GM03348 (cell line): Measurements from ENCODE around the gene CYP27A1.
"Not testable (repeated sequence)": the region's sequence is repeated elsewhere in the genome, so short reads cannot be mapped to it uniquely, and the experiment has no call there.

Experiments
- DNase-seq: peaks from one replicate; pipeline ENCODE4 v3.0.0; 2012; ENCODE audit warnings: low spot score

The CYP27A1 gene

DNA sequence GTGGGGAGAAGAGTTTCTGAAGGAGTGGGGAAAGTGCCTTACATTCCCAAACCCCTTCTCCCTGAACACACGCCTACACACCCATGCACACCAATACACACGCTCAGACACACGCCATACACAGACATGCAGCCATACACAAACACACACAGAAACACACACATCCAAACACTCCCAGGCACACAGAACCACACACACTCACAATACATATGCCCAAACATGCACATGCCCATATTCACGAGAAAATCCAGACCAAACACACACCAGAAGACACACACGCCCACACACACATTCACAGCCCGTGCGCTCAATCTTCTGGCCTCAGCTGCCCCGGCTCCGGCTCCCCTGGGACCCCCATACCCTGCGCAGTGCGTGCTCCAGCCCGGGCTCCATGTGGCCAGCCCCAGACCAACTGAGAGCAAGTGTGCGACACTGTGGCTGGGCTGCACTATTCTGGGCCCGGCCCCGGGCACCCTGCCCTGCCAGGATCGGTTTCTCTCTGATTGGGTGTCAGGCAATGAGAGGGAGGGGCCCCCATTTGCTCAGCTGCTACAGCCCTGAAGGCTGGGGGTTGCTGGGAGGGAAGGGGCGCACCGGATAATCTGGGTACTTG, 49.5 kb downstream of the CYP27A1 start, which contains the start of gene PRKAG3:
TSS of gene PRKAG3 (minus strand) at position 426 of the 613 bp plus-strand sequence.
- DNase-seq: no peak

DNA sequence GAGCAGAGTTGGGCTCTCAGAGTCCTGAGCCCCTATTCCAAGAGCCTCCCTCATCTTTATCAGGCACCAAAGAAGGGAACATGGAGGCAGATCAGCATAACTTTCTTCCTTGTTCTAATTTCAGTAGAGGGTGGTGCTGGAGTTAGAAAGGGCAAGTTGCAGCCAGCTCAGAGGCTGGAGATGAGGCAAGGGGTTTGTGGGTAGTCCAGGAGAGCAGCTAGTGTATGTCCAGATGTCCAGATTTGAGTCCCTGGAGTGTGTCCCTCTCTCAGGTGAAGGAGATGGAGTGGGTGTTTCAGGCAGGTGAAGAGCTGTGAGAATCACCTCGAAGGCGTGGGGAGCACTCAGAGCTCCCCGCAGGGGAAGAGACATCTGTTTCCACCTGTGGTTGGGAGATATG, 50.1 kb downstream of the CYP27A1 start:
- no peak for DNase-seq

DNA sequence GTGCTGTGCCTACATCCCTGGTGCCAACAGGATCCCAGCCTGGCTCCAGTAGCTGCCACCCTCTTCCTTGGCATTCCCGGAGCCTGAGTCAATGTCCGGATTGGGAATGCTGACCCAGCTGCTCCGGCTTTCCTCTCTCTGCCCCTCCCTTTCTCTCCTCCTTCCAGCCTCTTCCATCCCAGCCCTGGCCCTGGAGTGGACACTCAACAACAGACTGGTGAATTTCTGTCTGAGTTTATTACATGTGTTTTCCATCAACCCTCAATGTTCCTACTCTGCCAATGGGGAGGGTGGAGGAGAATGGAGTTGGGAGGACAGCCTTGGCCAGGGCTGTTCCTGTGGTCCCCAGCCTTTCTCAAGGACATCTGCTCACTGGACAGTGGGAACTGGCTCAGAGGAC, 50.6 kb downstream of the CYP27A1 start:
- DNase-seq: peak; percentile 77

DNA sequence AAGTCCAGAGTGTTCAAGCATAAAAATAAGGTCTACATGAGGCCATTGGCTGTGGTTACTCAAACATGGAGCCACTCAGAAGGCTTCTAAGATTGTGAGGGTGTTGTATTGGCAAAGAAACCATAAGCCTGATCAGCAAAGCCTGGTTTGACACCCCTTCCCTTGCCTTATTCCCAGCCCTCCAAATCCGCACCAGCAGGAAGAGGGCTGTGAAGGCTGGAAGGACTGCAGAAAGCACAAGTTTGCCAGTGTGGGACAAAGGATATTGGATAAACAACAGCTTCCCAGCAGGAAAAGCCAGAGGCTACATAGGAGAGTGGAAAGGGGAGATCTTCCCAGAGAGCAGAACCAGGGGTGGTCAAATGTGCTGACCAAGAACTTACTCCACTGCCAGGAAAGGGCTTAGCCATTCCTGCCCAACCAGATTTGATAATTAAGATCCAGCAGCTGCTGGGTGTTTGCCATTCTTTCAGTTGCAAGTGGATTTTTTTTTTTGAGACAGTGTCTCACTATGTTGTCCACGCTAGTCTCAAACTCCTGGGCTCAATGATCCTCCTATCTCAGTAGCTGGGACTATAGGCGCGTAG, 51.2 kb downstream of the CYP27A1 start:
- DNase-seq: no peak

DNA sequence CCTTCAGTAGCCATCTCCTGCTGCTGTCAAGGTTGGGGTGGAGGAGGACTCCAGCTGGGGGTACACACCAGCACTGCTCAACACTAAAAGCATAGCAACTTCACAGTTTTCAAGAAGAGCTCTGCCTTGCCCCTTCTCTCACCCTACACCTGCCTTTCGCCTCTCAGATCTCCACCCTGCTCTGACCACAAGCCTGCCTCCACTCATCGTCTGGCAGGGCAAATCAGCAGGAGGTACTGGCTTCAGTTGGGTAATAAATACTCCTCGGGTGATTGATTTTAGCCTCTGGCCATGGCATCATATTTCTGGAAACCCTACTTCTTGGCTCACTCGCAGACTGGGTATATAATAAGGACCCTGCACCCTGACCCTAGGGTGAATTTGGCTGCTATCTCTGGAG, 52.7 kb downstream of the CYP27A1 start:
- no peak for DNase-seq

DNA sequence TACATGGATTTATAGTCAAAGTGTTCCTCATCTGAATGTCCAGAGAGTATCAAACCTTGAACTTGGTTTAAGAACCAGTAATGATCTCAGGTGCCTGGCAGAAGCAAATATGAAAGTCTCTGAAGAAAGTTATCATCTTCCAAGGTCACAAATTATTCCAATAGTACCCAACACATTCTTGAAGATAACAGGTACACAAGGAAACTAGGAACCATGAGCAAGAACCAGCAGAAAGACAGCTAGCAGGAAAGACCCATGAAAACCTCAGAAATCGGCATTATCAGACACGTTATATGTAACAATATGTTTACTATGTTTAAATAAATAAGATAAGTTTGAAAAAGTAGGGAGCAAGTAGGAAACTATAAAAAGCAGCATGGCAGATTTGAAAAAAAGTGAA, 55.5 kb downstream of the CYP27A1 start:
- no peak for DNase-seq

DNA sequence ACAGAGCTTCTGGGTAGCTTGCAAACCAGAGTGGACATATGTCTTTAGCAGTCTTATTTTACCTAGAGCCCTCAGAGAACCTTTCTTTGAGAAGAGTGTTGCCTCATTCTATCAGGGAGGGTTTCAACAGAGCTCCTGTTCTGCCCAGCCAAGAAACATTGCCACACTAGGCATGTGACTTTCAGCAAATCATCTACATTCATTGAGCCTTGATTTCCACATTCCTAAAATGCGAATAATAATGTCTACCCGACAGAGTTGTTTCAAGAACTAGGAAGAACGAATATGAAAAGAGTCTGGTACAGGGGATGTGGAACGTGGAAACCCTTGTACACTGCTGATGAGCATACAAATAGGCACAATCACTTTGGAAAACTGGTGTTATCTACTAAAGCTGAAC, 57.5 kb downstream of the CYP27A1 start:
- DNase-seq: peak; percentile 72

DNA sequence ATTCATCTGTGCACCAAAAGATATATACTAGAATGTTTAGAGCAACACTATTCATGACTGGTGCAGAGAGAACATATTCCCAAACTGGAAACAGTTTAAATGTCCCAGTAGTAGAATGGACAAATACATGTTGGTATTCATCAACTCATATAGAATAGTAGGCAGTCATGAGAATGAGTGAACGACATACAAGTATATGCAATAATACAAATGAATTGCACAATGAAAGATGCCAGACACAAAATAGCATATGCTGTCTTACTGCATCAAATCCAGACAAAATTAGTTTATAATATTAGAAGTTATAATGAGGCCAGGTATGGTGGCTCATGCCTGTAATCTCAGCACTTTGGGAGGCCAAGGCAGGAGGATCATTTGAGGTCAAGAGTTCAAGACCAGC, 57.9 kb downstream of the CYP27A1 start:
- no peak for DNase-seq

DNA sequence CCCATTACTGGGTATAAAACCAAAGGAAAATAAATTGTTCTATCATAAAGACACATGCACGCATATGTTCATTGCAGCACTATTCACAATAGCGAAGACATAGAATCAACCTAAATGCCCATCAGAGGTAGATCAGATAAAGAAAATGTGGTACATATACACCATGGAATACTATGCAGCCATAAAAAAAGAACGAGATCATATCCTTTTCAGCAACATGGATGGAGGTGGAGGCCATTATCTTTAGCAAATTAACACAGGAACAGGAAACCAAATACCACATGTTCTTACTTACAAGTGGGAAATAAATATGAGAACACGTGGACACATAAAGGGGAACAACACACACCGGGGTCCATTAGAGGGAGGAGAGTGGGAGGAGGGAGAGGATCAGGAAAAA, 62.4 kb downstream of the CYP27A1 start:
- not testable (repeated sequence) for DNase-seq

DNA sequence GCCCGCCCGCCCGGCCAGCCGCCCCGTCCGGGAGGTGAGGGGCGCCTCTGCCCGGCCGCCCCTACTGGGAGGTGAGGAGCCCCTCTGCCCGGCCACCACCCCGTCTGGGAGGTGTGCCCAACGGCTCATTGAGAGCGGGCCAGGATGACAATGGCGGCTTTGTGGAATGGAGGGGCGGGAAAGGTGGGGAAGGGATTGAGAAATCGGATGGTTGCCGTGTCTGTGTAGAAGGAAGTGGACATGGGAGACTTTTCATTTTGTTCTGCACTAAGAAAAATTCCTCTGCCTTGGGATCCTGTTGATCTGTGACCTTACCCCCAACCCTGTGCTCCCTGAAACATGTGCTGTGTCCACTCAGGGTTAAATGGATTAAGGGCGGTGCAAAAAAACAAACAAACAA, 65.0 kb downstream of the CYP27A1 start:
- DNase-seq: not testable (repeated sequence)

DNA sequence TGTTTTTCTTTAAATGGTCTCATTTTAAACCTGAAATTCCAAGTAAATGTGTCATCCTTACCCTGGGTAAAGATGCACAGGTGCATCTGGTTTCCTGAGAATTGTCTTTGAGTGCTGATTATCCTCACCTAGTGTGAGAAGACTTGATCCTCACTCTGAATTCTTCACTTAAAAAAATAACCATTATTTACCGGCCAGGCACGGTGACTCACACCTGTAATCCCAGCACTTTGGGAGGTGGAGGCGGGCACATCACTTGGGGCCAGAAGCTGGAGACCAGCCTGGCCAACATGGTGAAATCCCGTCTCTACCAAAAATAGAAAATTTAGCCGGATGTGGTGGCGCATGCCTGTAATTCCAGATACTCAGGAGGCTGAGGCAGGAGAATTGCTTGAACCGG, 67.8 kb downstream of the CYP27A1 start:
- DNase-seq: no peak

DNA sequence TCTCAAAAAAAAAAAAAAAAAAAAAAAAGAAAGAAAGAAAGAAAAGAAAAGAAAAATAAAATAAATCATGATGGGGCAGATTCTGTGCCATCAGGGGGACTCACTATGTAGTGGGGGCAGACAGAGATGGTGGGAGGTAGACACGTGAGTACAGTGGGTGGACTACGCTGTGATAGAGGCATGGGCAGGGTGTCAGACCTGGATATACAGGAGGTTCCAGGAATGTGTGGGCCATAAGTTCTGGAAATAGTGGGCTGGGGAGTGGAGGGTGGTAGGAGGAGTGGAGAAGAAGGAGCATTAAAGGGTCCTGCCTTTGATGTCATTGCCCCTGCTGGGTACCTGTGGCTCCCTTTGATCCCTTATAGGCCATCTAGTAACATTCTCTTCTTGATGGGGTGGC, 68.8 kb downstream of the CYP27A1 start:
- DNase-seq: no peak

DNA sequence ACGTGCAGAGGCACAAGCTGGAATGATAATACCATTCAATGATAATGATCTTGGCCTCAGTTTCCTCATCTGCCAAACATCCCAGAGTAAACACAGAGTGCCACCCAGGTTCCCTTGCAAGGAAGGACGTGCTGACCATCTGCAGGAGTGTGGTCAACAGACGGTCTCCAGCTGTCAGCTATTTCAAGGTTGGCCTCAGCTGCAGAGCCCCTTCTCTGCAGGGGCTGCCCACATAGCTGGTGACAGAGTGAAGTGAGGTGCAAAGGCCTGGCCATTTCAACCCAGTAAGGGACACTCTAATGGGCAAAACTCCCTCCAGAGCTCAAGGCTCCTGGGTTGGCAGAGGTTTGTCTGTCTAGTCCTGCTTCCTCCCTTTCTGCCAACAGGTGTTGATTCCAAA, 69.3 kb downstream of the CYP27A1 start:
- no peak for DNase-seq

DNA sequence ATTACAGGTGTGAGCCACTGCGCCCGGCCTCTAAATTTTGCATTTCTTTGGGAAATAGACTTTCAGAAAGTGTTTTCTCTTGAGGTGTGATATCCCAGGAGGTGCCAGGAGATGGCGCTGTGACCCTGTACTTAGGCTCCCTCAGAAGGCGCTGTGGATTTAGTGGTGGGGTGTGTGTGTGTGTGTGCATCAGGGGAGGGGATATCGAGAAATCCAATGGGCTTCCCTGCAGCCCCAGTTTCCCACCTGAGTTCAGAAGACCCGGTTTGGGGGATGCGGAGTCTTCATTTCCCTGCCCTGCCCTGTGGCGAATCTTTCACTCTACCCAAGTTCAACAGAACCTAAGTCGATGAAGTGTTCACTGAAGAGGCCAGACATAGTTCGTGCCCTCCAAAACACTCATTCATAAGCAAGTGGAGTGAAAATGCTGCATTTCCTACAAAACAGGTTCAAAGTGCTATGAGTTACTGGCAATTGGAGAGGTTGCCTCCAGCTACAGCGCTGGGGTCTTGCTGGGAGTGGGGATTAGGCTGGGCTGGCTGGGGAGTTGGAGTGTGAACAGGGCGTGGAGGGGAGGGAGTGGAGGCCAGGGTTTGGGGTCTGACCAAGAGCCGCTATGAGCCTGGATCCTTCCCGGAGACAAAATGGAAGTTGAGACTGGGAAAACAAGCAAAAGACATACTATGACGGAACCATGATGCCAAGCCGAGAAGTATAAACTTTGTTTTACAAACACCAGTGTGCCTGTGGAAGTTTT, 71.1 kb downstream of the CYP27A1 start:
- DNase-seq: peak; percentile 66

DNA sequence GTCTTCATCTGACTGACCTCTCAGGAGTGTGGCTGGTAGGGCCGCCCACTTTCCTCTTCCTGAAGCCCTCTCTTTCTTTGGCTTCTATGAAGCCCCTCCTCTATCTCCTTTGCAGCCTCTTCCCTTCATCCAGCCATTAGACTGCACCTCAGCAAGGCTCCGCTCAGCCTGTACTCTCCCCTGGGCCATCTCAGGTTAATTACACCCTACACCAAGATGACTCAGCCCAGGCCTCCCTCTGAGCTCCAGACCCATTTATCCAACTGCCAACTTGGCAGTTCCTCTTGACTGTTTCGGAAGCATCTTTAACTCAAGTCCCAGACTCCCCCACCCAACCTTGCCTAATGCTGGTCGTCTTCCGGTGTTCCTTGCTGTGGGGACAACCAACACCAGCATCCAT, 71.8 kb downstream of the CYP27A1 start:
- DNase-seq: no peak

DNA sequence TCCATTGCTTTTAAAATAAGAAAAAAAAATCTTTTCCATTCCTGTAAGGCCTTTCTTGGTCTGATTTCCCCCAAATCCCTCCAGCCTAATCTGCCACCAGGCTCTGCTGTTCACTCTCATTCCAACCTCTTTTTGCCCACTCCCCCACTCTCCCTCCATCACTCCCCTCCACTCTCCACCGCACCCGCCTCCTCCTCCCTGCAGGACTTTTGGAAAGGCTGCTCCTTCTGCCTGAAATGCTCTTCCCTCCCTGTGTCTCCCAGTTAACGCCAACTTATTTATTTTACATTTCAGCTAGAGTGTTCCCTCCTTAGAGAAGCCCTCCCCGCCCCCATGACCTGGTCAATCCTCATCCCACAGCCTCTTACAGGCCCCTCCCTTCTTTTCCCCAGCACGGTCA, 72.9 kb downstream of the CYP27A1 start:
- no peak for DNase-seq

DNA sequence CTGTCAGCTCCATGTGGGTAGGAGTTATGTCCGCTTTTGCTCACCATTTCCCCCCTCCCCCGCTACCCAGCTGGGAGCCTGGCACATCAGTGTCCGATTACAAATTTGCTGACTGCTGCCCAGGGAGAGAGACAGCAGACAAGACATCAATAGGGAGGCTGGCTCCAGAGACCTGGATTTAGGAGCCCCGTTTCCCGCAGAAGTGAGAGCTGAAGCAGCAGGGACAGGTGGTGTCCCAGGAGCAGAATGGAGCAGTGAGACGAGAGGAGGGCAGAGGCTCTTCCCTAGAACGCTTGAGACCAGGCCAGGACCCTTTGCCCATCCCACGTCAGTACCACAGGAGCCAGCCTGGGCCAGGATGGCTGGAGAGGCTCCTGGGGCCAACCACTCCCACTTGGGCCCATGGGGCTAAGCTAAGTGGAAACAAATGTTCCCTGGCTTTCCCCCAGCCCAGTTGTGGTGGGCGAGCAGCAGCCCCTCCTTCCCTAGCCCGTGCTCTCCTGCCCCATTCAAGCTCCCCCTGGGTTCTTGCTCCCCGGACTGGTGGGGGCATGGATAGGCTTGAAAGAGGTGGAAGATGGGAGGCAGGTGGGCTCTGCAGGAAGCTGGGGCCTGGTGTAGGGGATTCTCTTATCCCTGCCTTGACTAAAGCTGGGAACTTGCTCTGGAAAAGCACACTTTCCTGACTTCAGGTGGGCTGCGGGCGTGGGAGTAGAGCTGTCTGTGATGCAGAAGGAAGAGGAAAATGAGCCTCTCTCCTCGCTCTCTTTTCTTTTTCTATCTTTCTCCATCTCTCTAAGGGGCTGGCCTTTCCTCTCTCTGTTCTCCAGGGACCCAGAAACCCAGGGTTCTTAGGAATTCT, 73.6 kb downstream of the CYP27A1 start:
- no peak for DNase-seq

DNA sequence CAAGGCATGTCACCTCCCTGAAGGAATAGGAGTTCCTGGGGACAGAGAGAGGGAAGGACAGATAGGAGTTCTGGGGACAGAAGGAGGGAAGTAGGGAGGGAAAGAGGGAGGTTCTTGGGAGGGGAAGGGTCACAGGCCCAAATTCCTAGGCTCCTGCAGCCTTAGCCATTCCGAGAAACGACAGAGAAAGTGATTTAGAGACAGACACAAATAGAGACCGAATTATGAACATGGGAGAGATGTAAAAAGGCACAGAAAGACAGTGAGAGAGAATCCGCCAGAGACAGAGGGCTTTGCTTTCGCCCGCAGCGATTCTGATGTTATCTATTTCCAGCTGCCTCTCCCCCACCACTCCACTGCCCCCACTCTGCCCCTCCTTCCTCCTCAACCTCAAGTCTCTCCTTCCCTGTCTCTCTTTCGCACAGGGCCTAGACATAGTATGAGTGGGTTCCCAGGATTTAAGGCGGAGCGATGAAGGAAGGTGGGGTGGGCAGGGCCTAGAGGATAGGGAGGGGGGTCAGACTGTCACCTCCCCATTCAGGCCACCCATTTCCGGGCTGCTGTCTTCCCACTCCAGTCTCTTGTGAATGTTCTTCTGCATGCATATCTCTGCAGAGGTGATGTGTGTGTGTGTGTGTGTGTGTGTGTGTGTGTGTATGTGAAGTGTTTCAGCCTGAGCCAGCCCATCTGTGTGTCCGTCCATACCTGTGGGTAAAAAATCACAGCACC, 74.4 kb downstream of the CYP27A1 start:
- DNase-seq: no peak

DNA sequence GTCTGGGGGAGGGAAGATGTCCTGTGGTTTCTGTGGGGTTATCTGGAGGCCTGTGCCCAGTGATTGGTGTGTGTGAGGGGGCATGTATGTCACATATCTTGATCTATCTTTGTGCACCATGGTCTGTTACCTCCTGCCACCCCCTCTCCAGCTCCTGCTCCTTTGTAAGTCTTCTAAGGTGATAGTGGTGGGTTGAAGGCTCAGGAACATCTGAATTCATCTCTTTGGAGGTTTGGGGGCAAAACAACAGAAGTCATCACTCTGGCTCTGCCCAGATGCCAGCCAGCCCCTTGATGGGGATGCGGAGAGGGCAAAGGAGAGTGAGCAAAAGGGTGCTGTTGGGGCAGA, 74.9 kb downstream of the CYP27A1 start:
- DNase-seq: no peak

DNA sequence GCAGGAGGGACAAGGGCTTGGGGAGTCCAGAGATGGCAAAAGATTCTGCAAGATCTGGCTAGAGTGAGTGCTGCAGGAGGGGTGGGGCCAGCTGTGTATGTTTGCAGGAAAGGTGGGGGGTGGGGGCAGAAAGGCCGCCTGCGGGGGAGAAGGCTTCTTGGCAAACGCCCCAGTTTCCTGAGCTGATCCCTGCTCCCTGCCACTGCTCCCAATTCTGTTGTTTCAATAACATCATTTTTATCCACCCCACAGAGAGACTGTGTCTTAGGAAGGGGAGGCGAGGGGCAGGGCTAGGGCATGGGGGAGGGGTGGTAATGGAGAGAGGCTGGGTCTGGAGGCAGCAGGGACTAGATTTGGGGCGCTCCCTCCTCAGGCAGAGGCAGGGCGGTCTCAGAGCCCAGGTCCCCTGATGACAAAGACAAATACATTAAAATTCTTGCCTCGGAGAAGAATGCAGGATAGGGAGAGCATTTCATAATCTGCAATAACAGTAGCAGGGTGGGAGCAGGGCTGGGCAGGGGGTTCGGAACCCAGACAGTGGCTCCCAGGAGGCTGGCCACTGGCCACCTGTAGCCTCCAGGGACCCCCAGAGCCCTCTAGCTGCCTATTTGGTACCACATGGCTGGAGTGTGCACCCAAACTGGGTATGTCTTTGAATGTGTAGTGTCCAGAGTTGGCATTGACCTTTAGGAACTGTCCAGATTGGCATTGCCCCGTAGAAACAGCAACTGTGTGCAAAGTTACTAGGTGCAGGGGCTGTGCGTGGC, 75.6 kb downstream of the CYP27A1 start:
- no peak for DNase-seq

DNA sequence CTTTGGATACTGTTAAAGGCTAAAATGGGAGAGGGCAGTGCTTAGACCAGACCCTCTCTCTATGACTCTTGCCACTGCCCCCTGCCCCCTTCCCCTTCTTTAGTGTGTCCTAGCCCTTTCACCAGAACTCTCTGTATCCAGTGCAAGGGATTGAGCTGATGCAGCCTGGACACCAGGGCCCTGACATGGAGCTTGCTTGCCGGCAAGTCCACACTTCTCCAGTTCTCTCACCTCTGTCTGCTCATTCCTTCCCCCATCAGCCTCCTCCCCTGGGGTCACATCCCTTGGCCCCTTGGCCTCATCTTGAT, 76.1 kb downstream of the CYP27A1 start:
- DNase-seq: no peak
